A673 (cell line): ENCODE measurements around the gene PRM2. TPM values are rescaled to one million over a fixed set of nuclear protein-coding genes. Genes with fewer than 3 reads are reported as not detected.

Experiments
- BruUV-seq: library from RNA; stranded (reverse); fragments of 400-500 nt; replicated peaks from 2 replicates; lab custom pipeline; 2021; lab: Mats Ljungman, UMichigan
- CTCF ChIA-PET: fragments of 300-600 bp; sonication (Branson Sonifier 250); formaldehyde crosslinking; loops from one replicate; lab custom pipeline; 2022; ENCODE audit warnings: antibody characterized with exemption; lab: Charles Lee
- POLR2A ChIA-PET: fragments of 300-600 bp; sonication (Branson Sonifier 250); formaldehyde crosslinking; loops from one replicate; lab custom pipeline; 2022; ENCODE audit warnings: antibody characterized with exemption; ENCODE audit not compliant: low non-redundant PET; lab: Charles Lee
- DNase-seq: peaks from one replicate; pipeline ENCODE4 v3.0.0-alpha.2; 2015; ENCODE audit warnings: low spot score
- H3K27ac ChIP-seq: fragments of 200-600 bp; sonication (generic); 2 replicates; pipeline ENCODE4 v1.5.1; 2016; ENCODE audit warnings: mixed run types, low read depth, mild to moderate bottlenecking, mixed read lengths, antibody characterized with exemption, low read length; ENCODE audit not compliant: poor library complexity, severe bottlenecking
- H3K27me3 ChIP-seq: fragments of 200-600 bp; sonication (generic); replicated peaks from 2 replicates; pipeline ENCODE4 v1.6.1; 2017; ENCODE audit warnings: mixed run types, low read depth, mild to moderate bottlenecking, mixed read lengths, antibody characterized with exemption, low read length; ENCODE audit not compliant: insufficient read depth, poor library complexity
- H3K36me3 ChIP-seq: fragments of 200-600 bp; sonication (generic); 2 replicates; pipeline ENCODE4 v1.6.1; 2016; ENCODE audit warnings: mixed run types, mild to moderate bottlenecking, mixed read lengths, antibody characterized with exemption, low read length; ENCODE audit not compliant: insufficient read depth, poor library complexity, severe bottlenecking
- H3K4me1 ChIP-seq: fragments of 200-600 bp; sonication (generic); 2 replicates; pipeline ENCODE4 v1.6.1; 2017; ENCODE audit warnings: mixed run types, mild to moderate bottlenecking, mixed read lengths, antibody characterized with exemption, low read length; ENCODE audit not compliant: insufficient read depth, poor library complexity, severe bottlenecking
- H3K4me3 ChIP-seq: fragments of 200-600 bp; sonication (generic); 2 replicates; pipeline ENCODE4 v1.5.1; 2016; ENCODE audit warnings: low read depth, mixed run types, mild to moderate bottlenecking, mixed read lengths, low read length; ENCODE audit not compliant: poor library complexity, severe bottlenecking
- H3K9me3 ChIP-seq: fragments of 200-600 bp; sonication (generic); 2 replicates; pipeline ENCODE4 v1.6.1; 2016; ENCODE audit warnings: mixed run types, low read depth, mild to moderate bottlenecking, mixed read lengths, antibody characterized with exemption, low read length; ENCODE audit not compliant: poor library complexity, severe bottlenecking
- EZH2 ChIP-seq: fragments of 200-600 bp; sonication (generic); IDR thresholded peaks from 2 replicates; pipeline ENCODE4 v1.6.1; 2017; ENCODE audit warnings: borderline replicate concordance, low read depth, mild to moderate bottlenecking, mixed read lengths, antibody characterized with exemption, low read length; ENCODE audit not compliant: poor library complexity, severe bottlenecking
- intact Hi-C: fragments of 100-400 bp; cut with micrococcal nuclease; formaldehyde crosslinking; loops from one replicate; pipeline ENCODE4 v1.10.0; 2022; ENCODE audit not compliant: unreplicated experiment
- microRNA-seq: library from miRNA; unstranded; fragments of <30 nt; microRNA quantifications from one replicate; pipeline ENCODE4 v1.2.0, GENCODE V29; 2021
- total RNA-seq: library from RNA; stranded (reverse); gene quantifications from 2 replicates; pipeline ENCODE4 v1.2.3, GENCODE V29; 2021
- TF ChIP-seq, protein P1 (sequence below): fragments of 300-800, 200-600 bp; sonication (generic); conservative IDR thresholded peaks from 2 replicates; pipeline ENCODE4 v1.5.1; 2017; ENCODE audit warnings: low read depth, mild to moderate bottlenecking, antibody characterized with exemption, low read length, moderate library complexity, mixed read lengths

Gene PRM2
- total RNA-seq, 1 experiment from 2014 or later = not detected

DNA sequence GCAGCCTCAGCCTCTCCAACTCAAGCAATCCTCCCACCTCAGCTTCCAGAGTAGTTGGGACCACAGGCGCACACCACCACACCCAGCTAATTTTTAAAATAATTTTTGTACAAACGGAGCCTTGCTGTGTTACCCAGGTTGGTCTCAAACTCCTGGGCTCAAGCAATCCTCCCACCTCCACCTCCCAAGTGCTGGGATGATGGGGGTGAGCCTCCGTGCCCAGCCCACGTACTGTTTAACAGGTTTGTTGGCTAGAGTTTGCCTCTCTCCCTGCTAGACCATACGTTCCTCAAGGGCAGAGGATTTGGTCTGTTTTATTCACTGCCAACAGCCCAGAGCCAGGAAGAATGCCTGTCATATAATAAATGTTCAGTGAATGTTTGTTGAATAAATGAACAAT, 46.8 kb downstream of the PRM2 start:
- no peak for DNase-seq
- Histone ChIP-seq H3K36me3 (no peaks in the 10 kb centered on the region), H3K4me3 (no peak overlapping the region), H3K4me1 (no peaks in the 10 kb centered on the region), H3K27ac (no peak overlapping the region), H3K27me3 (no peaks in the 10 kb centered on the region), H3K9me3 (no peaks in the 10 kb centered on the region)
- ChIA-PET CTCF (no interaction called here), POLR2A (no interaction called here)
- TF ChIP-seq, protein P1, sequence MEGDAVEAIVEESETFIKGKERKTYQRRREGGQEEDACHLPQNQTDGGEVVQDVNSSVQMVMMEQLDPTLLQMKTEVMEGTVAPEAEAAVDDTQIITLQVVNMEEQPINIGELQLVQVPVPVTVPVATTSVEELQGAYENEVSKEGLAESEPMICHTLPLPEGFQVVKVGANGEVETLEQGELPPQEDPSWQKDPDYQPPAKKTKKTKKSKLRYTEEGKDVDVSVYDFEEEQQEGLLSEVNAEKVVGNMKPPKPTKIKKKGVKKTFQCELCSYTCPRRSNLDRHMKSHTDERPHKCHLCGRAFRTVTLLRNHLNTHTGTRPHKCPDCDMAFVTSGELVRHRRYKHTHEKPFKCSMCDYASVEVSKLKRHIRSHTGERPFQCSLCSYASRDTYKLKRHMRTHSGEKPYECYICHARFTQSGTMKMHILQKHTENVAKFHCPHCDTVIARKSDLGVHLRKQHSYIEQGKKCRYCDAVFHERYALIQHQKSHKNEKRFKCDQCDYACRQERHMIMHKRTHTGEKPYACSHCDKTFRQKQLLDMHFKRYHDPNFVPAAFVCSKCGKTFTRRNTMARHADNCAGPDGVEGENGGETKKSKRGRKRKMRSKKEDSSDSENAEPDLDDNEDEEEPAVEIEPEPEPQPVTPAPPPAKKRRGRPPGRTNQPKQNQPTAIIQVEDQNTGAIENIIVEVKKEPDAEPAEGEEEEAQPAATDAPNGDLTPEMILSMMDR = no peak
- no peak for TF ChIP-seq EZH2
- intact Hi-C loops = no loop called here
- no TSS peak for BruUV-seq

DNA sequence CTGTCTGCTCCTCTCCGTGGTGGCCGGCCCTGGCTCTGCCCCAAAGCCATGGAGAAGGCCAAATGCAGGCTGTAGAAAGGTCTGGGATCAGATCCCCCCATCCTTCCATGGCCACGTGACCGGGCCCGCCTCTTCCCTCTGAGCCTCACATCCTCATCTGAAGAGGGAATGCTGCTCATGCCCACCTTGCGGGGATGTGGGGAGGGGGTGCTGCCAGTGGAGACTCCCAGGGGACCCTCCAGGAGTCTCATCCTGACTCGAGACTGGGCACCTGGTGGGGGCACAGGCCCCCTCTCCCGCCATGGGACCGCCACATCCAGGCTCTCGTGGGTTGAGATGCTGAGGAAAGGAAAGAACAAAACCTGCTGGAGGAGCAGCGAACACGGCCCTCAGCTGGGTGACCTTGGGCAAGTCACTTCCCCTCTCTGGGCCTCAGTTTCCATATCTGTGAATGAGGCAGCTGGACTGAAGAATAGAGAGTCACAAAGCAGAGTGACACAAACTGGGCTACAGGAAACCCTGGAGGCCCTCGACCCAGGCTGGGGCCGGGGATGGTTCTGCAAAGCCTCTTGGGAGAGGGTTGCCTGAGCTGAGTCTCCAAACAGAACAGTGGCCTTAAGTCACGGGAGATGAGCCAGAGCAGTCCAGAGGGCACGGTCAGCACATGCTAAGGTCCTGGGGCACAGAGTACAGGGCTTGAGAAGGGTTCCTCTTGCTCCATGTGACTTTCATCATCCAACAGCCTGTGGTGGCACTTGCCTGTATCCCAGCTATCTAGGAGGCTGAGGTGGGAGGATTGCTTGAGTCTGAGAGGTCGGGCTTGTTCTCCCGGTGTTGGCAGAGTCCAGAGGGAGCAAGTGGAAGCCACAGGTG, 50.4 kb downstream of the PRM2 start:
- no peak overlapping the region for H3K27ac ChIP-seq
- no peaks in the 10 kb centered on the region for H3K4me1 ChIP-seq
- intact Hi-C loops = no loop called here
- H3K9me3 ChIP-seq = no peaks in the 10 kb centered on the region
- POLR2A ChIA-PET = no interaction called here
- CTCF ChIA-PET = no interaction called here
- no peak overlapping the region for H3K4me3 ChIP-seq
- no peak for DNase-seq
- no TSS peak for BruUV-seq
- no peak for TF ChIP-seq EZH2
- TF ChIP-seq, protein P1 = no peak
- no peaks in the 10 kb centered on the region for H3K27me3 ChIP-seq
- H3K36me3 ChIP-seq = no peaks in the 10 kb centered on the region

Small RNA genes lying within 50 kb of the gene (microRNA-seq; reads per million reads assigned to microRNA genes)
- not detected for gene MIR548H2

Other genes starting within 250 kb of the PRM2 start
- 2.3 and 2.6 TPM in 2 replicates for gene SOCS1, start 20.3 kb downstream of the PRM2 start, total RNA-seq
- not detected in 2 replicates for gene TNP2, start 7.2 kb downstream of the PRM2 start, total RNA-seq
- not detected in 2 replicates for gene PRM3, start 2.9 kb downstream of the PRM2 start, total RNA-seq
- gene PRM1, start 4.8 kb upstream of the PRM2 start, total RNA-seq = not detected in 2 replicates
- 28.5 and 38.4 TPM in 2 replicates for gene RMI2, start 69.0 kb upstream of the PRM2 start, total RNA-seq